Caco-2 (cell line): ENCODE results near the gene COG3. TPM values are rescaled to one million over a fixed set of nuclear protein-coding genes. Genes with fewer than 3 reads are reported as not detected.

Experiments used
- BruUV-seq: library from RNA; stranded (reverse); fragments of 400-500 nt; replicated peaks from 2 replicates; lab custom pipeline; 2021; lab: Mats Ljungman, UMichigan
- CTCF ChIA-PET: fragments of 300-600 bp; sonication (Branson Sonifier 250); formaldehyde crosslinking; loops from one replicate; lab custom pipeline; 2022; ENCODE audit warnings: antibody characterized with exemption; lab: Charles Lee
- POLR2A ChIA-PET: fragments of 300-600 bp; sonication (Branson Sonifier 250); formaldehyde crosslinking; loops from one replicate; lab custom pipeline; 2022; ENCODE audit warnings: antibody characterized with exemption; lab: Charles Lee
- DNase-seq, 2 experiments: peaks; one replicate each; pipeline versions ENCODE4 v3.0.0 to v3.0.0-alpha.2; 2020 to 2022
- H3K27me3 ChIP-seq: replicated peaks from 2 replicates; pipeline ENCODE4 v1.6.0; 2011; ENCODE audit warnings: low read length; ENCODE audit not compliant: control insufficient read depth, insufficient read depth
- H3K36me3 ChIP-seq: 2 replicates; pipeline ENCODE4 v1.5.1; 2011; ENCODE audit warnings: low read length; ENCODE audit not compliant: control insufficient read depth, insufficient read depth
- H3K4me1 ChIP-seq: fragments of 250-450 bp; sonication (Bioruptor Pico); 2 replicates; pipeline ENCODE4 v1.5.1; 2020; ENCODE audit warnings: mild to moderate bottlenecking
- H3K4me3 ChIP-seq: 2 replicates; pipeline ENCODE4 v1.5.1; 2011; ENCODE audit warnings: low read depth, mild to moderate bottlenecking, control low read depth, low read length
- H3K9me3 ChIP-seq: fragments of 250-450 bp; sonication (Bioruptor Pico); 2 replicates; pipeline ENCODE4 v1.5.1; 2020; ENCODE audit warnings: mild to moderate bottlenecking, moderate library complexity
- H3K27ac Mint-ChIP-seq: one replicate; pipeline ENCODE4 v1.8.0; 2022; ENCODE audit warnings: mixed read lengths; ENCODE audit not compliant: unreplicated experiment
- H3K27me3 Mint-ChIP-seq: one replicate; pipeline ENCODE4 v1.8.0; 2022; ENCODE audit warnings: mixed read lengths; ENCODE audit not compliant: insufficient read depth, unreplicated experiment
- H3K36me3 Mint-ChIP-seq: one replicate; pipeline ENCODE4 v1.8.0; 2022; ENCODE audit warnings: mild to moderate bottlenecking, mixed read lengths; ENCODE audit not compliant: insufficient read depth, unreplicated experiment
- H3K4me1 Mint-ChIP-seq: one replicate; pipeline ENCODE4 v1.8.0; 2022; ENCODE audit warnings: low read depth, mixed read lengths; ENCODE audit not compliant: unreplicated experiment
- H3K4me3 Mint-ChIP-seq: one replicate; pipeline ENCODE4 v1.8.0; 2022; ENCODE audit warnings: mild to moderate bottlenecking, moderate library complexity, mixed read lengths; ENCODE audit not compliant: unreplicated experiment
- H3K9me3 Mint-ChIP-seq: one replicate; pipeline ENCODE4 v1.8.0; 2022; ENCODE audit warnings: mixed read lengths; ENCODE audit not compliant: unreplicated experiment
- CTCF ChIP-seq, 2 experiments: fragments of 200-600 bp in 1 of 2; IDR thresholded peaks; 1 replicate in 1 of 2; 2 replicates in 1 of 2; pipeline versions ENCODE4 v1.5.1 to v1.8.0; 2011 to 2022; ENCODE audit warnings: antibody characterized with exemption in 1 of 2, control low read depth in 1 of 2, inconsistent platforms in 1 of 2, low read depth in 1 of 2, low read length in 1 of 2, mild to moderate bottlenecking in 1 of 2, moderate library complexity in 1 of 2; ENCODE audit not compliant: insufficient read depth in 1 of 2, severe bottlenecking in 1 of 2, unreplicated experiment in 1 of 2
- intact Hi-C: fragments of 100-400 bp; cut with micrococcal nuclease; formaldehyde crosslinking; loops from one replicate; pipeline ENCODE4 v1.10.0; 2022; ENCODE audit not compliant: unreplicated experiment
- total RNA-seq: library from RNA; stranded (reverse); gene quantifications from 2 replicates; pipeline ENCODE4 v1.2.3, GENCODE V29; 2022

Gene COG3
- total RNA-seq, 1 experiment from 2014 or later: 35.8 TPM

- H3K4me3 ChIP-seq: no peak overlapping the region
- H3K27me3 ChIP-seq: no peaks in the 10 kb centered on the region
- POLR2A ChIA-PET: no interaction called here
- H3K36me3 Mint-ChIP-seq: no peaks in the 10 kb centered on the region
- H3K27me3 Mint-ChIP-seq: no peaks in the 10 kb centered on the region
- CTCF ChIA-PET: no interaction called here
- intact Hi-C loops: no loop called here
- peaks cover 17% of the 10 kb centered on the region; the same call in 1 of the 2 replicates for H3K9me3 ChIP-seq
- no TSS peak for BruUV-seq
- H3K9me3 Mint-ChIP-seq: peaks cover 18% of the 10 kb centered on the region
- no peaks in the 10 kb centered on the region for H3K36me3 ChIP-seq
- H3K27ac Mint-ChIP-seq: no peak overlapping the region
- no peaks in the 10 kb centered on the region for H3K4me1 Mint-ChIP-seq
- TF ChIP-seq CTCF (IDR thresholded peaks at IDR 0.05; ENCODE audit: insufficient read depth in 1 of 2, low read depth in 1 of 2, low read length in 1 of 2, severe bottlenecking in 1 of 2, unreplicated experiment in 1 of 2): no peak
- 0 out of 2 replicates have a peak, but pooled peaks cover 4% of the 10 kb centered on the region for H3K4me1 ChIP-seq
- no peak for DNase-seq
- H3K4me3 Mint-ChIP-seq: no peak overlapping the region
Observed at GRCh38 chr13:45564133-45564776, 99.5 kb downstream of the COG3 start.

GRCh38 chr13:45565331-45565730 lies 100.6 kb downstream of the COG3 start:
- intact Hi-C loops: no loop called here
- POLR2A ChIA-PET: no interaction called here
- no peaks in the 10 kb centered on the region for H3K36me3 Mint-ChIP-seq
- H3K27me3 Mint-ChIP-seq: no peaks in the 10 kb centered on the region
- H3K9me3 ChIP-seq: peaks cover 17% of the 10 kb centered on the region; the same call in 1 of the 2 replicates
- H3K36me3 ChIP-seq: no peaks in the 10 kb centered on the region
- no peak overlapping the region for H3K4me3 Mint-ChIP-seq
- no peak for DNase-seq
- TF ChIP-seq CTCF (IDR thresholded peaks at IDR 0.05; ENCODE audit: insufficient read depth in 1 of 2, low read depth in 1 of 2, low read length in 1 of 2, severe bottlenecking in 1 of 2, unreplicated experiment in 1 of 2): no peak
- BruUV-seq: no TSS peak
- no peak overlapping the region for H3K27ac Mint-ChIP-seq
- H3K4me1 Mint-ChIP-seq: no peaks in the 10 kb centered on the region
- 0 out of 2 replicates have a peak, but pooled peaks cover 4% of the 10 kb centered on the region for H3K4me1 ChIP-seq
- no peaks in the 10 kb centered on the region for H3K27me3 ChIP-seq
- peaks cover 18% of the 10 kb centered on the region for H3K9me3 Mint-ChIP-seq
- H3K4me3 ChIP-seq: no peak overlapping the region
- CTCF ChIA-PET: no interaction called here

- intact Hi-C loops: no loop called here
- H3K4me1 Mint-ChIP-seq: peaks cover 10% of the 10 kb centered on the region
- no peak for TF ChIP-seq CTCF (IDR thresholded peaks at IDR 0.05; ENCODE audit: insufficient read depth in 1 of 2, low read depth in 1 of 2, low read length in 1 of 2, severe bottlenecking in 1 of 2, unreplicated experiment in 1 of 2)
Observed at GRCh38 chr13:45575146-45575829, 110.5 kb downstream of the COG3 start.

More at GRCh38 chr13:45575146-45575829, 110.5 kb downstream of the COG3 start:
- no peak overlapping the region for H3K4me3 ChIP-seq
- H3K9me3 ChIP-seq: no peaks in the 10 kb centered on the region
- Mint-ChIP-seq H3K27ac (no peak overlapping the region), H3K27me3 (no peaks in the 10 kb centered on the region), H3K9me3 (peaks cover 10% of the 10 kb centered on the region), H3K36me3 (no peaks in the 10 kb centered on the region), H3K4me3 (no peak overlapping the region)
- no peaks in the 10 kb centered on the region for H3K4me1 ChIP-seq
- BruUV-seq: no TSS peak
- H3K27me3 ChIP-seq: no peaks in the 10 kb centered on the region
- CTCF ChIA-PET: no interaction called here
- POLR2A ChIA-PET: no interaction called here
- no peaks in the 10 kb centered on the region for H3K36me3 ChIP-seq
- DNase-seq: no peak
